HG03108 (cell line): ENCODE results near the gene NCOA1.

Experiments
- ATAC-seq: cut with Tn5 transposase; IDR thresholded peaks from one replicate; pipeline ENCODE4 v1.9.1; 2021; ENCODE audit warnings: moderate library complexity; ENCODE audit not compliant: unreplicated experiment

The NCOA1 gene

DNA sequence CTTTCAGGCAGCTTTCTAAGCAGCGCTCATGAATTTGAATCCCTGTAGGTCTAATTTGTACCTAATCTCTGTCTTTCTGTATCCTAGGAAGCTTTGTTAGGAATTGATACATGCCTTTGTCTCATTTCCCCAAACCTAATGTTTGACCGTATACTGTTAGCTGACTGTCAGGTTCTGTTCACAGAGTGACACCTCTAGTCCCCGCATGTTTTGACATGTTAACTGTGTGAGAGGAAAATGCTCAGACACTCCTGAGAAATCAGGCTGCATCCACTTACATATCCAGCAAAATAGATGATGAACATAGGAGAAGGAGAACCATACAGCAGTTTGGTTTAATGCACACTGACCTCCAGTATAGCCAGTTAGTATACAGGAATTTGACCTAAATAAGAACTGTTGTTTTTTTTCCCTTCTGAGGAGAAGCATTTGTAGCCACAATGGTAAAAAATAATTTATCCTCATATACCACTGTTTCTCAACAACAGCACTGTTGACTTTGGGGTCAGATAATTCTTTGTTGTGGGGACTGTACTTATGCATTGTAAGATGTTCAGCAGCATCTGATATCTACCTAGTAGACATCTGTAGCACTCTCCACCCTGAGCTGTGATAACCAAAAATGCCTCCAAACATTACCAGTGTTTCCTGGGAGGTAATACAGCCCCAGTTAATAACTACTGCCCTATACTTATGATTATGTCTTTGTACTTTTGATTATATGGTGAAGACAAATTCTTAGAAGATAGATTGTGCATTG, 130.9 kb downstream of the NCOA1 start:
- no peak for ATAC-seq

DNA sequence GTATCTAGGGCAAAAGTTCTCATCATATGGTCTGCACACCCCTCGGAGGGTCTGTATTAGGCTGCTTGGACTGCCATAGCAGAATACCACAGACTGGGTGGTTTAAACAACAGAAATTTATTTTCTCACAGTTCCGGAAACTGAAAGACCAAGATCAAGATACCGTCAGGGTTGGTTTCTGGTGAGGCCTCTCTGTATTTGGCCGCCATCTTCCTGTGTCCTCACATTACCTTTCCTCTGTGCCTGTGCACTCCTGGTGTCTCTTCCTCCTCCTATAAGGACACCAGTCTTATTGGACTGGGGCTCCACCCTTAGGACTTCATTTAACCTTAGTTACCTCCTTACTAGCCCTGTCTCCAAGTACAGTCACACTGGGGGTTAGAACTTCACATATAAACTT, 132.5 kb downstream of the NCOA1 start:
- ATAC-seq = no peak

DNA sequence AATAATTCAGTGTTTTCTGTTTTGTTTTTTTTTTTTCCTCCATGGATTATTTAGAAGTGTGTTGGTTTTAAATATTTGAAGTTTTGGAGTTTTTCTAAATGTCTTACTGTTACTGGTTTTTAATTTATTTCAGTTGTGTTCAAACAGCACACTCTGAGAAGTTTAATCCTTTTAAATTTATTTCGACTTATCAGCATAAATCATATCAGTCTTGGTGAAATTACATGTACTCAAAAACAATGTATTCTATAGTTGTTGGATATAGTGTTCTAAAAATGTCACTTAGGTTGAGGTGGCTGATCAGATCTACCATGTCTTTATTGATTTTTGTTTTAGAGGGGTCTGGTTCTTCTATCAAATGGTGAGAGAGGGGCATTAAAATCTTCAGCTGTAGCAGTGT, 134.7 kb downstream of the NCOA1 start:
- no peak for ATAC-seq

DNA sequence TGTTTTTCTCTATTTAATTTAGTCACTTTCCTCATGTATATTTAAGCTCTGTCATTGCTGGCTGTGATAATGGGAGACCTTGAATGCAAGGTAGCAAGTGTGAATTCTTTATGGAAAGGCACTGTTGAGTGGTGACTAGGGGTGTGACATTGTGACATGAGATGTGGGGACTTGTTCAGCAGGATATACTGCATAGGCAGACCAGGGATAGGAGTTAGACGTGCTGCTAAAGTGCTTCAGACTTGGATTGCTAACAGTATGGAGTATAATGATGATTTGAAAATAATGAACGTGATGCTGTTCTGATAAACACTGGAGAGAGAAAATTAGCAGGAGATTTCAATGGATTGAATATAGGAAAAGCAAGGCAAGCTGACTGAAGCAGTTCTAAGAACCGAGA, 135.1 kb downstream of the NCOA1 start:
- no peak for ATAC-seq

DNA sequence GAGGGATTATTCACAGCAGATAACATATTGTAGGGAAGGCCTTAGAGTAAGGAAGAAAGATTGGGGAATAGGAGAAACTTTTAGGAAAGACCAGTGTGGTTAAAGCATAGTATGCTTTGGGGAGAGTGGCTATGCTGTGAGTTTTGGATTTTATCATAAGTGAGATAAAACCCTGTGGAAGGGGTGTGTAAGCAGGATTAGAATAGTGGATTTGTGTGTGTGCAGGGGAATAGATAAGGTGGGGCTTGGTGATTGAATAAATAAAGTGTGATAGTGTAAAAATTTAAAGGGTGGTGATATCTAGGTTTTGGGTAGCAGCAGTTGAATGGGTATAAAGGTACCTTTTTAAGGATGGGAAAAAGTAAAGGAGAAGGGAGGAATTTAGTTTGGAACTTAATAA, 137.7 kb downstream of the NCOA1 start:
- no peak for ATAC-seq

DNA sequence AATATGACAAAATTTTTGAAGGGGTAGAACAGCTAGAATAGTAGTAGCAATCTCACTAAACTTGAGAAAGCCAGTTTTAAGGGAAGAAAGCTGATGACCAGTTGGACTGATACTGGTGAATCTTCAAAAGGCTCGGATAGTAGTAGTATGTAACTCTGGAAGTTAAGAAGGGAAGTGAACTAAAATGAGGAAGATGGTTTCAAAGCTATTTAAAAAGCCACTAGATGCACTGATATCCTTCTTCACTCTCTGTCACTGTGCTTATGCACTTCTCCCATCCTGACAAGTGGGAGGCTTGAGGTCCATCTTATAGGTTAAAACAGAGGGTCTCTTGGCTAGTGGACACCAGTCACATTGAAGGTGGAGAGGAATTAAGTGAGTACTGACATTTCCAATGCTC, 141.1 kb downstream of the NCOA1 start:
- no peak for ATAC-seq

DNA sequence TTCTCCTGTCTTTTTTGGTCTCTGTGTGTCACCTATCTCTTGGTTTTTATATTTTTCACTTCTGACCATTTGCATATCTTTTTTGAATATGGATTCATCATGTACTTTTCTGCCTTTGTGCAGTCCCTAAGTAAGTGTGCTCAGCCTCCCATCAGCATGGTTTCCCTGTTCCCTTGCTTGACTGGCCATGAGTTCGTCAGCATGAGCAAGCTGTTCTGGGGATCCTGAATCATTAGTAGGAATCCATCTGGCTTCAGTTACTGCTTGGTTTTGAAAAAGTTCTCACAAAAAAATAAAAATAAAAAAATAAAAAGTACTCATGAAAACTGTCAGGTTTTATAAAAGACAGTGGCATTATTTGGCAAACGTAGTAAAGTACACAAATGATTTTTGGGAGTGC, 144.1 kb downstream of the NCOA1 start:
- ATAC-seq = no peak

DNA sequence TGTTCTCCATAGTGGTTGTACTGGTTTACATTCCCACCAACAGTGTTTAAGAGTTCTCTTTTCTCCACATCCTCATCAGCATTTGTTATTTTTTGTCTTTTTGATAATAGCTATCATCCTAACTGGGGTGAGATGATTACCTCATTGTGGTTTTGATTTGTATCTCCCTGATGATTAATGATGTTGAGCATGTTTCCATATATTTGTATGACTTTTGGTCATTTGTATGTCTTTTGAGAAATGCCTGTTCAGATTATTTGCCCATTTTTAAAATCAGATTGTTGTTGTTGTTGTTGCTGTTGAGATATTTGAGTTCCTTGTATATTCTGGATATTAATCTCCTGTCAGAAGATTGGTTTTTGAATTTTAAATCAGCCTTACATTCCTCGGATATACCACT, 147.5 kb downstream of the NCOA1 start:
- no peak for ATAC-seq

DNA sequence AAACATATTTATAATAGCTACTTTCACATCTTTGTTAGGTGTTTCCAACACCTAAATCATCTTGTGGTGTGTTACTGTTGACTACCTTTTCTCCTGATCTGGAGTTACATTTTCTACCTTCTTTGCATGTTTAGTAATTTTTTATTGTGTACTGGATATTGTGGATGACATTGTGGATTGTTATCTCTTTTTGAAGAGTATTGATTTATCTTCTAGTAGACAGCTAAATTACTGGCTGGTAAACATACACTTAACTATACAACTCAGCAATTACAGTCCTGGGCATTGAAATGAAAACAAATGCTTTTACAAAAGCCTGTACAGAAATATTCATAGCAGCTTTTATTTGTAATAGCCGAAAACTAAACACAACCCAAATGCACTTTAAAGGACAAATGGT, 151.3 kb downstream of the NCOA1 start:
- no peak for ATAC-seq

DNA sequence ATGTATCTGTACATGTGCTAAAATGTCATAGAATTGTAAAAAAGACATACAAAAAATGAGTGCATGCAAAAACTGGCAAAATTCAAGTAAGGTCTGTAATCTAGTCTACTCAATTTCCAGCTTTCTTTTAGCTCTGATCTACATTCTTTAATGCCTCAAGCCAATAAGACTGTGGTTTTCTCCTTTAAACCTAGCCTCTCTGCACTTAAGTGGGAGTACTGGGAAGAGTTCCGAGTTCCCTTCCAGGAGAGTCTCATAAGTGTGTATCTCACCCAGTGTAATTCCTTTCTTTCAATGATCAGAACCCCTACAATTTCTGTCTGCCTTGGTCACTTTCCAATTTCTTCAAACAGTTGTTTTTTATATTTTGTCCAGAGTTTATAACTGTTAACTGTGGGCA, 152.0 kb downstream of the NCOA1 start:
- ATAC-seq = no peak

DNA sequence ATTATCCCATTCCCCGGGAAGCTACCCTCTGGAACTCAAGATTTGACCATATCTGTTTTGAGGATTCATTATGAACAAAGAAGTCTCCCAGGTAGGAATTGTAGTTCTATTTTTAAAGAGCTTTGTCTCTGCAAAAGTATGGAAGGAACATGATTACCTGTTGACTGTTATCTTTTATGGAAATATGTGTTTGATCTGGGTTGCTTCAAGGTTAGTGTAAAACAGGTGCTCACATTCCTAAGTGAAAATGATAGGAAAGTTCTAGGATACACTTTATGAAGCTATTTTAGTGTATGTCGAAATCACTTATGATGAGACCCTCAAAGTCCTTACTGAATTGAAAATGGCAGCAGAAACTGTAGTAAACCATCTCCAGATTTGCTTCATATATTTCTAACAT, 153.0 kb downstream of the NCOA1 start:
- ATAC-seq = no peak

DNA sequence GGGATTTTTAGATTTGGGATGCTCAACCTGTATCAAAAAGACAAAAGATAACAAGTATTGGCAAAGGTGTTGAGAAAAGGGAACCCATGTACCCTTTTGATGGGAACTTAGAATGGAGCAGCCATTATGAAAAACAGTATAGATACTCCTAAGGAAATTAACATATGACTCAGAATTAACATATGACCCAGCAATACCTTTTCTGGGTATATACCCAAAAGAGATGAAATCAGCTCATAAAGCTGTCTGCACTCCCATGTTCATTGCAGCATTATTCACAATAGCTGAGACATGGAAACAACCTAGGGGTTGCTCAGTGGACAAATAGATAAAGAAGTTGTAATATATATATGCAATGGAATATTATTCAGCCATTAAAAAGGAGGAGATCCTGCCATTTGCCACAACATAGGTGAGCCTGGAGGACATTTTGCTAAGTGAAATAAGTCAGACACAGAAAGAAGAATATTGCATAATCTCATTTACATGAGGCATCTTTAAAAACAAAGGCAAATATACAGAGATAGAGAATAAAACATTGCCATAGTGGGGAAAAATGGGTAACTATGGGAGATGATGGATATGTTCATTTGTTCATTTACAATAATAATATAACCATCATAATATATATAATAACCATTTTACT, 160.1 kb downstream of the NCOA1 start:
- ATAC-seq = no peak

DNA sequence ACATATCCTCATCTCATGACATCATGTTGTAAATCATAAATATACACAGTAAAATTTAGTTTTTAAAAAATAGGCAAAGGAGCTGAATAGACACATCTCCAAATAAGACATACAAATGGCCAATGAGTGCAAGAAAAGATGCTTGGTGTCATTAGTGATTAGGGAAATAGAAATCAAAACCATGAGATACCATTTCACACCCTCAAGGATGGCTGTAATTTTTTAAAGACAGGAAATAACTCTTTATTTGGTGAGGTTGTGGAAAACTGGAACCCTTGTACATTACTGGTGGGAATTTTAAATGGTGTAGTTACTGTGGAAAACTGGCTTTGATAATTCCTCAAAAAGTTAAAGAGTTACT, 160.6 kb downstream of the NCOA1 start:
- no peak for ATAC-seq

DNA sequence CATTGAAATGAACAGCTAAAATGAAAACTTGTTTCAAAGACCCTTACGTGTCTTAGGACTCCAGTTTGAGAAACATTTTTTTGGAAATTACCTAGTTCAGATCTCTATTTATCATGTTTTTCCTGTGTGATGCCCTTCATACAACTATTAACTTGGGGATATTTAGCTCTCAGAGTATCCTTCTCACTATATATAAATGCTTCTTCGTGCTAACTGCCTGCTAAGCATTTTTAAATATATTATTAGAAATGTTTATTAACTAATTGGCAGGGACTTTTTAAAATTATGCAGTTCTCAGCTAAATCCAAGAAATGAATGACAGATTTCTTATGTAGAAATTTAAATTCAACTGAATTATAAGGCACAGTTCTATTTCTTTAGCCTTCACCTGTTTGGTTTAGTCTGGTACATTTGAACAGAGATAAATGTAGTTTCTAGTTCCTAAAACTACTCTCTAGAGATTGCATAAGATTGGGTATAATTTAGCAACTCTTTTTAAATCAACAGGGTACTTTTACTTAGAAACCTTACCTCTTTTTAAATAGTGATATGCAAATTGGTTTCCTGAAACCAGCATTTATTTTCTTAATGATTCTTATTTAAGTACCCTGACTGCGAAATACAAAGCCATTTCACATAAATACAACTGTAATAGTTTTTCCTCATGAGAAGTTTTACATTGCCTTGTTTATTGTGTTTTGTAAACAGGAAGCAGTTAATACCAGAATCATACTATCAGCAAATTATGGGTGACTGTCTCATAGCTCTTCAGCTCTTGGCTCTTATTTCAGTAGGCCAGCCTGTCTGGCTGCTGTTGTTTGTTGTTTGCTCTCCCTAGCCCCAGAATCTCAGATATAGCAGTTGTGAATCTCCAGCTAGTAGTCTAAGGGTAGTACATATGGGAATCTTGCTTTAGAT, 161.5 kb downstream of the NCOA1 start:
- no peak for ATAC-seq

DNA sequence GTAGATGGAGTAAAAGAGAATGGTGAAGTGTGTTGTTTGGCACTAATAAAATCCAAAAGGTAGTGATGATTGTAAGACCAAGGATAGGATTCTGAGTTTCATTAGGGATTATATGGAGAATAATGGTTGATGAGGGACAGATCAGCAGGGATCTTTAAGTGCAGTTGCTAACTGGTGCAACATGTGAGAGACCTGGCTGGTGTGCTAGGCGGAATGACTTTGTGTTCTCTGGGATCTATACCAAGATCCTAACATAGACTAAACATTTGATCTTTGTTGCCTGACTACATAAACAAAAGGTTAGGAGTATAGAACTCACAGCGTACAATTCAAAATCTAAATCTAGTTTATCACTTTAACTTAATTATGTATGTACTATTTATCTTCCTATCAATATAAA, 166.8 kb downstream of the NCOA1 start:
- no peak for ATAC-seq

DNA sequence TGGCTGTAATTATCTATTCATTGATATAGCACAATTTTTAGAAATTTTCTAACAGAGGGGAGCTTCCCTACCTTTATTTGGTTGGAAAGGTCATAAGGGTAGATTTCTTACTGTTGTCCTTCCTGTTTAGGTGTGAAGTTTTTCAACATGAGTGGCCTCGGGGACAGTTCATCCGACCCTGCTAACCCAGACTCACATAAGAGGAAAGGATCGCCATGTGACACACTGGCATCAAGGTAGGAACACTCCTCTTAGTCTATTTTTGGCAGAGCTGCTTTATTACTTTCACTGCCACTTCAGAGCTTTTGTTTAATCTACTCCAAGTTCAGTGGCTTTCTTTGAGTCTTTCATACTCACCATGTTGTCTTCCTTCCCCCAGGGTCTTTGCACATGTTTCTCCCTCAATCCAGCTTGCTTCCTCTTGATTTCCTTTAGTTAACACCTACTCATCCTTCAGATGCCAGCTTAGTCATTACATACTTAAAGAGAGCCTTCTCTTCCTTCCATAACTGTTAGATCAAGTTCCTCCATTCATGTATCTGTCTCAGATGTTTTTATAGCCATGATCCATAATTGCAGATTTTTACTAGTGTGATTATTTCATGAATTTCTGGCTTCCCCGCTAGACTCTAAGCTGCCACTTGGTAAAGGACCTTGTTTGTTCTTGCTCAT, 167.6 kb downstream of the NCOA1 start:
- ATAC-seq = no peak

DNA sequence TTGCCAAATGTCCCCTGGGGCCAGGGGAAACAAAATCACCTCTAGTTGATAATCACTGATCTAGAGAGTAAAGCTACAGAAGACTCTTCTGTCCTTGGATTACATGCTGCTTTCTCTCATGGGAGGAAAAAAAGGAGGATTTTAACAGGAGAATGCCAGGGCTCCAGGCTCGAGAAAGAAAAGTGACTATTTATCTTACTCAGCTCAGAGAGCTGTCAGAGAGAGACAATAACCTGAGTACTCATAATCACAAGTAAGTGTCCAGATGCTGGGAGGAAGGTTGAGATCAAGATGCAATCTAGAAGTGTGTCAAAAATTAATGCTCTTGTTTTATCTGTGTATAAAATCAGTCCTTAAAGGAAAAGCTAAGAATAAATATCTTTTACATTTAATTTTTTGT, 168.8 kb downstream of the NCOA1 start:
- ATAC-seq = no peak

DNA sequence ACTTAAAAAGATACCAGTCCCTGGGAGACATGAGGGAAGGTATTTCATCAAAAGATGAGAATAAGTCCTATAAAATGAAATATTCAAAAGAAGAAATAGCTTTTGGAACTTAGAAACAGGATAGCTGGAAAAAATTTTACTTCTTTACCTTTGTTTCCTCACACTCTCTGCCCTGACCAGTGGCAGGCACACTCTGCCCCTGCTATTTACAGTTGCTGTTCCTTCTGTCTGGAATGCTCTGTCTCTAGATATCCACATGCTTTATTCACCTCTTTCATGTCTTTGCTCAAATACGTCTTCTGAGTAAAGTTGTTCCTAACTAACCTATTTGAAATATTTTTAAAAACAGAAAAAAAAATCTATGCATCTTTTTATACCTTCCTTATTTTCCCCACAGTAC, 176.5 kb downstream of the NCOA1 start:
- ATAC-seq = no peak

DNA sequence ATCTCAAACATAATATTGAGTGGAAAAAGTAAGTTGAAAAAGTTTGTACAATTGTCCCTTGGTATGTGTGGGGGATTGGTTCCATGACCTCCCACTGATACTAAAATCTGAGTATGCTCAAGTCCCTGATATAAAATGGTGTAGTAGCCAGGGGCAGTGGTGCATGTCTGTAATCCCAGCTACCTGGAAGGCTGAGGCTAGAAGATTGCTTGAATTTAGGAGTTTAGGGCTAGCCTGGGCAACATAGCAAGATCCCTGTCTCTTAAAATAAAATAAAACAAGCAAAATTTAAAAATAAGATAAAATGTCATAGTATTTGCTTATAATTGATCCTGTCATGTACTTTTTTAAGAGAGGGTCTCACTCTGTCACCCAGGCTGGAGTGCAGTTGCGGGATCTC, 180.2 kb downstream of the NCOA1 start:
- ATAC-seq = no peak

DNA sequence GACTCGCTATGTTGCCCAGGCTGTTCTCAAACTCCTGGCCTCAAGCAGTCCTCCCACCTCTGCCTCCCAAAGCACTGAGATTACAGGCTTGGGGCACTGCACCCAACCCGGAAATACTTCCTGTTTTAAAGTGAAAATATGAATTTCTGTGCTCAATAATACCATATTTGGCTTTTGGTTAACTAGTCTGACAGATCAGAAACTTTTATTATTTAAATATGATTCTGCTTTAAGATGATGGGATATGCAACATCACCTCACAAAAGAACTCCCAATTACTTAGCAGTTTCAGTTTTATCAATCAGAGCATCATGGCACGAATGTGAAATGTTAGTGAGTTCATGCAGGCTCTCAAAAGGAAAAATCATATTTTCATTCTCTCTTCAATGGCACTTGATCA, 181.5 kb downstream of the NCOA1 start:
- ATAC-seq = no peak

DNA sequence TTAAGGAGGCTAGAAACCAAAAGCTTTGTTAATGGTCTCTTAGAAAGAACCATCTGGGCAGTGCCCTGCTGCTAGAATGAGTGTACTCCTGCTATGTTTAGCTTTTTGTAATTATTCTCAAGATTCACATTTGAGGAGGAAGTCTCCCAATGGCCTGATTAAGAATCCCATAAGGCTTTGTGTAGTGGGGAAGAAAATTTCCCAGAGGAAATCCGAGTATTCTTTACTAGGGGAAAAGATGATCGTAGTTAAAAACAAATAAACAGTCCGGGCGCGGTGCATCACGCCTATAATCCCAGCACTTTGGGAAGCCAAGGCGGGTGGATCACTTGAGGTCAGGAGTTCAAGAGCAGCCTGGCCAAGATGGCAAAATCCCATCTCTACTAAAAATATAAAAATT, 184.3 kb downstream of the NCOA1 start:
- ATAC-seq = no peak
